ENCODE data around the gene MCAM.

GRCh38 chr11:119317592-119318239 lies 786 bp upstream of the MCAM start:
- TF ChIP-seq CTCF (IDR thresholded peaks at IDR 0.05) (no peak), POLR2AphosphoS5 (IDR thresholded peaks at IDR 0.05) (peak; percentile 34 to 58 (median 47)), POLR2A (IDR thresholded peaks at IDR 0.05) (no peak), EP300 (IDR thresholded peaks at IDR 0.05) (no peak)
